Activated CD8-positive, alpha-beta T cell treated with anti-CD3 and anti-CD28 coated beads for 36 hours (primary cell): ENCODE measurements around the gene HABP2. TPM values are rescaled to one million over a fixed set of nuclear protein-coding genes. Genes with fewer than 3 reads are reported as not detected.

Experiments used
- ATAC-seq: fragments of 200-7000 bp; cut with Tn5 transposase; one replicate; pipeline ENCODE4 v1.10.0; 2021; ENCODE audit warnings: mild to moderate bottlenecking, moderate library complexity
- CTCF ChIA-PET: fragments of 350-600 bp; sonication (Branson Sonifier 250); formaldehyde crosslinking; loops from one replicate; lab custom pipeline; 2021; ENCODE audit warnings: antibody characterized with exemption; lab: Charles Lee
- POLR2A ChIA-PET: fragments of 350-600 bp; sonication (Branson Sonifier 250); formaldehyde crosslinking; loops from one replicate; lab custom pipeline; 2021; ENCODE audit warnings: antibody characterized with exemption; lab: Charles Lee
- DNase-seq: peaks from one replicate; pipeline ENCODE4 v3.0.0-alpha.2; 2020
- H3K27ac Mint-ChIP-seq: one replicate; pipeline ENCODE4 v1.8.0; 2021; ENCODE audit warnings: mild to moderate bottlenecking, mixed read lengths
- H3K27me3 Mint-ChIP-seq: one replicate; pipeline ENCODE4 v1.8.0; 2021; ENCODE audit warnings: mixed read lengths
- H3K36me3 Mint-ChIP-seq: one replicate; pipeline ENCODE4 v1.8.0; 2021; ENCODE audit warnings: low read depth, mixed read lengths
- H3K4me1 Mint-ChIP-seq: one replicate; pipeline ENCODE4 v1.8.0; 2021; ENCODE audit warnings: low read depth, mixed read lengths
- H3K4me3 Mint-ChIP-seq: one replicate; pipeline ENCODE4 v1.8.0; 2021; ENCODE audit warnings: mild to moderate bottlenecking, moderate library complexity, mixed read lengths
- H3K9me3 Mint-ChIP-seq: one replicate; pipeline ENCODE4 v1.8.0; 2021; ENCODE audit warnings: mixed read lengths
- CTCF ChIP-seq: fragments of 200-600 bp; IDR thresholded peaks from one replicate; pipeline ENCODE4 v1.8.0; 2022; ENCODE audit warnings: antibody characterized with exemption, mild to moderate bottlenecking
- intact Hi-C: fragments of 100-400 bp; cut with micrococcal nuclease; formaldehyde crosslinking; loops from one replicate; pipeline ENCODE4 v1.10.0; 2022
- total RNA-seq, 2 experiments: library from RNA; stranded (reverse); gene quantifications; one replicate each; pipeline ENCODE4 v1.2.3, GENCODE V29; 2021

Gene HABP2
- total RNA-seq, 2 experiments from 2014 or later, result not detected

GRCh38 chr10:113622831-113623230, 70.0 kb downstream of the HABP2 start:
- H3K36me3 Mint-ChIP-seq, result no peaks in the 10 kb centered on the region
- no peak overlapping the region for H3K27ac Mint-ChIP-seq
- ChIA-PET CTCF (interaction anchor here (0.7 to 1.1 kb wide), 2 partner anchors 14 to 56 kb away, joined by 3 read pairs; no protein-coding TSS in a partner anchor), POLR2A (no interaction called here)
- H3K4me3 Mint-ChIP-seq, result no peak overlapping the region
- no peaks in the 10 kb centered on the region for H3K9me3 Mint-ChIP-seq
- TF ChIP-seq CTCF, result no peak
- intact Hi-C loops, result no loop called here
- ATAC-seq (no peak), DNase-seq (no peak)
- H3K4me1 Mint-ChIP-seq, result no peaks in the 10 kb centered on the region
- peaks cover 23% of the 10 kb centered on the region for H3K27me3 Mint-ChIP-seq

GRCh38 chr10:113625461-113626186, 72.8 kb downstream of the HABP2 start:
- intact Hi-C loops, result no loop called here
- no peaks in the 10 kb centered on the region for H3K36me3 Mint-ChIP-seq
- no peak overlapping the region for H3K4me3 Mint-ChIP-seq
- H3K4me1 Mint-ChIP-seq, result no peaks in the 10 kb centered on the region
- DNase-seq (no peak), ATAC-seq (no peak)
- H3K9me3 Mint-ChIP-seq, result no peaks in the 10 kb centered on the region
- no peak overlapping the region for H3K27ac Mint-ChIP-seq
- peaks cover 12% of the 10 kb centered on the region for H3K27me3 Mint-ChIP-seq
- ChIA-PET CTCF (interaction anchor here (1.4 kb wide), 1 partner anchor 9 kb away, joined by 5 read pairs; no protein-coding TSS in a partner anchor), POLR2A (no interaction called here)
- TF ChIP-seq CTCF, result no peak

GRCh38 chr10:113626809-113627355, 74.0 kb downstream of the HABP2 start:
- H3K4me1 Mint-ChIP-seq, result no peaks in the 10 kb centered on the region
- H3K27ac Mint-ChIP-seq, result no peak overlapping the region
- H3K9me3 Mint-ChIP-seq, result no peaks in the 10 kb centered on the region
- no peak for TF ChIP-seq CTCF
- POLR2A ChIA-PET, result no interaction called here
- no peak for ATAC-seq
- intact Hi-C loops, result no loop called here
- CTCF ChIA-PET, result interaction anchor here (1.2 kb wide), 1 partner anchor 10 kb away, joined by 5 read pairs; no protein-coding TSS in a partner anchor
- H3K27me3 Mint-ChIP-seq, result peaks cover 11% of the 10 kb centered on the region
- H3K4me3 Mint-ChIP-seq, result no peak overlapping the region
- no peaks in the 10 kb centered on the region for H3K36me3 Mint-ChIP-seq
- DNase-seq, result no peak

GRCh38 chr10:113627836-113628235, 75.0 kb downstream of the HABP2 start:
- POLR2A ChIA-PET, result no interaction called here
- DNase-seq, result no peak
- no peaks in the 10 kb centered on the region for H3K36me3 Mint-ChIP-seq
- intact Hi-C loops, result no loop called here
- TF ChIP-seq CTCF, result no peak
- no peaks in the 10 kb centered on the region for H3K4me1 Mint-ChIP-seq
- peaks cover 11% of the 10 kb centered on the region for H3K27me3 Mint-ChIP-seq
- ATAC-seq, result no peak
- no peaks in the 10 kb centered on the region for H3K9me3 Mint-ChIP-seq
- H3K27ac Mint-ChIP-seq, result no peak overlapping the region
- CTCF ChIA-PET, result interaction anchor here (1.2 kb wide), 1 partner anchor 11 kb away, joined by 5 read pairs; no protein-coding TSS in a partner anchor
- H3K4me3 Mint-ChIP-seq, result no peak overlapping the region

- CTCF ChIA-PET, result no interaction called here
- no peak for TF ChIP-seq CTCF
- Mint-ChIP-seq H3K36me3 (no peaks in the 10 kb centered on the region), H3K4me1 (no peaks in the 10 kb centered on the region), H3K27me3 (peaks cover 13% of the 10 kb centered on the region), H3K4me3 (no peak overlapping the region), H3K9me3 (no peaks in the 10 kb centered on the region), H3K27ac (no peak overlapping the region)
- DNase-seq, result no peak
- intact Hi-C loops, result no loop called here
- POLR2A ChIA-PET, result no interaction called here
- no peak for ATAC-seq
Measured at GRCh38 chr10:113628607-113629153, 75.8 kb downstream of the HABP2 start.
